Subcutaneous abdominal adipose tissue (tissue), 5 donors: ENCODE measurements around the gene RTCA.
"Not testable (repeated sequence)": the region's sequence is repeated elsewhere in the genome, so short reads cannot be mapped to it uniquely, and the experiment has no call there.

Experiments used
- H3K27ac ChIP-seq: one replicate; pipeline ENCODE4 v1.7.0; 2013; ENCODE audit warnings: low read depth, mild to moderate bottlenecking, inconsistent platforms, low read length, moderate library complexity
- H3K27me3 ChIP-seq, 5 donors: one replicate each; pipeline ENCODE4 v1.7.0; 2013; ENCODE audit warnings: low read length in 5 of 5, inconsistent platforms in 1 of 5; ENCODE audit not compliant: control insufficient read depth in 5 of 5, insufficient read depth in 4 of 5
- H3K36me3 ChIP-seq, 5 donors: one replicate each; pipeline ENCODE4 v1.7.0; 2013; ENCODE audit warnings: low read length in 5 of 5; ENCODE audit not compliant: control insufficient read depth in 5 of 5, insufficient read depth in 5 of 5
- H3K4me1 ChIP-seq, 5 donors: one replicate each; pipeline ENCODE4 v1.7.0; 2013; ENCODE audit warnings: low read length in 5 of 5, mild to moderate bottlenecking in 3 of 5, moderate library complexity in 1 of 5; ENCODE audit not compliant: control insufficient read depth in 5 of 5, insufficient read depth in 5 of 5
- H3K4me3 ChIP-seq, 5 donors: one replicate each; pipeline ENCODE4 v1.7.0; 2013; ENCODE audit warnings: low read length in 5 of 5, low read depth in 1 of 5
- H3K9ac ChIP-seq, 5 donors: one replicate each; pipeline ENCODE4 v1.7.0; 2013; ENCODE audit warnings: low read length in 5 of 5, mild to moderate bottlenecking in 4 of 5, moderate library complexity in 3 of 5
- H3K9me3 ChIP-seq, 5 donors: one replicate each; pipeline ENCODE4 v1.7.0; 2013; ENCODE audit warnings: low read length in 5 of 5; ENCODE audit not compliant: control insufficient read depth in 5 of 5
- donor health status: healthy.
- donor health status: healthy.
- donor health status: healthy.
- donor health status: healthy.
- donor health status: healthy.

Gene RTCA

DNA sequence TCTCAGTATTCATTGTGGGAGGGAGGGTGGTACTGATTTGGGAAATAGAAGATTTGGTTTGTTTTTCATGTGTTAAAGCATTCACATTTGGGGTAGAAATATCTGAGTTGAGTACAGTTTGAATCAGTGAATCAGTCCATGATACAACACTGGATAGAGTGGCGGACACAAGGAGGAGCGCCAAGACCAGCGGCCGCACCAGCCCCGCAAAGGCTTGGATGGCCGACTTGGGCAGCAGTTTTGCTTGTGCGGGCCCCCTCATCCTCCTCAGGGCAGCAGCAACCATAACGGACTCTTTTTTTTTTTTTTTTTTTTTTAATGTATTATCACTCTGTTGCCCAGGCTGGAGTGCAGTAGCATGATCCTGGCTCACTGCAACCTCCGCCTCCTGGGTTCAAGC lies 66.3 kb downstream of the RTCA start:
- Histone ChIP-seq H3K9me3 (no peaks in the 10 kb centered on the region), H3K27ac (no peak overlapping the region), H3K36me3 (no peaks in the 10 kb centered on the region), H3K9ac (no peak overlapping the region), H3K4me3 (no peak overlapping the region), H3K27me3 (no peaks in the 10 kb centered on the region), H3K4me1 (no peaks in the 10 kb centered on the region)

DNA sequence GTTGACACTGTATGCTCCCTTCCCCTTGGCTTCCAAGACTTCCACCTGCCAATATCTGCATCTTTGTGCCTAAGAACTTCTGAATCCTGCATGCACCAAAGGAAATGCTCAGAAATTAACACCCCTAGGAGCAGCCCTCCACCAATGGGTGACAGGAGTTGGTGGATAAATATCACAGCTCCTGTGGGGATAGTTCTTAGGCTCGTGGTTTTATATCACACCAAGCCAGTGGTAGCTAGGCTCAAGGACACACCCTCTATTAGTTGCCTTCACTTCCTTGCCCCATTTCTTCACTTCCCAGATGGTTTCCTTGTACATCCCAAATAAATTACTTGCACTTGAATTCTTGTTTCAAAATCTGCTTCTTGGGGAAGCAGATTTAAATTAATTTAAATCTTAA lies 69.4 kb downstream of the RTCA start:
- no peaks in the 10 kb centered on the region for H3K9me3 ChIP-seq
- H3K4me1 ChIP-seq: no peaks in the 10 kb centered on the region

DNA sequence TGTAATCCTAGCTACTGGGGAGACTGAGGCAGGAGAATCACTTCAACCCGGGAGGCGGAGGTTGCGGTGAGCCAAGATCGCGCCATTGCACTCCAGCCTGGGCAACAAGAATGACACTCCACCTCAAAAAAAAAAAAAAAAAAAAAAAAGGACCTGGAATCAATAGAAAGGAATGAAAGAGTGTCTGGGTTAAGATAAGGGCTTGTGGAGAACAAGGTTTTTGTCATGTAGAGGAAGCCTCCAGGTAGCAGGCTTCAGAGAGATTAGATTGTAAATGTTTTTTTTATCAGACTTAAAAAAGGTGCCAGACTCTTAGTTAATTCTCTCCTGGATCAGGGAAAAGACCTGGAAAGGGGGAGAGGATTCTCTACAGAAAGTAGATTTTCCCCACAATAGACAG lies 71.9 kb downstream of the RTCA start:
- H3K4me3 ChIP-seq, H3K27me3 ChIP-seq, H3K36me3 ChIP-seq, H3K9me3 ChIP-seq, H3K4me1 ChIP-seq, H3K27ac ChIP-seq, H3K9ac ChIP-seq: not testable (repeated sequence)

More for the DNA sequence above, 69.4 kb downstream of the RTCA start:
- Histone ChIP-seq H3K9ac (no peak overlapping the region), H3K36me3 (no peaks in the 10 kb centered on the region), H3K27ac (no peak overlapping the region), H3K4me3 (no peak overlapping the region), H3K27me3 (no peaks in the 10 kb centered on the region)

DNA sequence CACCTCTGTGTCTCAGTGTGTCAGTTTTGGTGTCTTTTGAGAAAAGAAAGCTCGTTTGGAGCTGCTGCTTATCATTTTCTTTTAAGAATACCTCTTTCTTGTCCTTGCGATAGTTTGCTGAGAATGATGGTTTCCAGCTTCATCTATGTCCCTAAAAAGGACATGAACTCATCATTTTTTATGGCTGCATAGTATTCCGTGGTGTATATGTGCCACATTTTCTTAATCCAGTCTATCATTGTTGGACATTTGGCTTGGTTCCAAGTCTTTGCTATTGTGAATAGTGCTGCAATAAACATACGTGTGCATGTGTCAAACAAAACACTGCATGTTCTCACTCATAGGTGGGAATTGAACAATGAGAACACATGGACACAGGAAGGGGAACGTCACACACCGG lies 73.7 kb downstream of the RTCA start:
- not testable (repeated sequence) for H3K4me3 ChIP-seq, H3K27ac ChIP-seq, H3K27me3 ChIP-seq, H3K9me3 ChIP-seq, H3K36me3 ChIP-seq, H3K4me1 ChIP-seq, H3K9ac ChIP-seq

DNA sequence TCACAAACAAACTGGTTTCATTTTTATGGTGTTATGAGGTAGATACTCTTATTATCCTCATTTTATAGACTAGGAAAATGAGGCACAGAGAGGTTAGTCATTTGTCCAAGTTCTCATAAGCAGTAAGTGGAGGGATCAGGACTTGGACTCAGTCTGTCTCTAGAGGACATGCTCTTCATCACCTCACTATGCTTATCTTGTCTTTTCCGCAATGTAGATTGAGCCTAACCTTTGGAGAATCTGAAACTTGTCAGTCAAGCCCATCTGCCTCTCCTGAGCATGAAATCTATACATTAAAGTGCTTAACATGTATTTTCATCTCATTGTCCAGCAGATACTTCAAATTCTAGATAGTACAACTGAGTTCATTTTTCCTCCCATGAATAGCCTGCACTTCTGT lies 74.5 kb downstream of the RTCA start:
- no peak overlapping the region for H3K9ac ChIP-seq
- peaks cover 0 to 5% (median 0%) of the 10 kb centered on the region in 5 donors for H3K4me1 ChIP-seq
- no peaks in the 10 kb centered on the region for H3K9me3 ChIP-seq
- H3K4me3 ChIP-seq: no peak overlapping the region
- no peaks in the 10 kb centered on the region for H3K36me3 ChIP-seq
- no peaks in the 10 kb centered on the region for H3K27me3 ChIP-seq
- no peak overlapping the region for H3K27ac ChIP-seq

DNA sequence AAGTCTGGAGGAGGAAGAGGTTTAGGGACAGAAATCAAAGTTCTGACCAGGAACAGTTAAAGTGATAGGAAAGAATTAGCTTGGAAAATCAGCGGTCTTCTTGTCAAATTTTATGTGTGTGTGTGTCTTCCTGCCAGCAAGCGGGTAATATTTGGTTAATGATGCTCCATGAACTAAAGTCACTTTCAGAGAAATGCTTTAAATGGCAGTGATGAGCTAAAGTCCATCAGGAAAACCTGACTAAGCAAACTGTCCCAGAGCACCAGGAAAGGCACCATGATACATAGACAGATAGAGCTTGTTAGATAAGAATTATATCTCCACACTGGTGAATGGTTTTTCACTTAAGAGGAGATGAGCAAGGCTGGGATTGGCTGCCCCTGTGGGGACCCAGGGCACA lies 76.3 kb downstream of the RTCA start:
- H3K27ac ChIP-seq: no peak overlapping the region
- H3K4me1 ChIP-seq: peaks cover 0 to 5% (median 0%) of the 10 kb centered on the region in 5 donors
- no peaks in the 10 kb centered on the region for H3K9me3 ChIP-seq
- no peak overlapping the region for H3K9ac ChIP-seq
- H3K4me3 ChIP-seq: no peak overlapping the region
- no peaks in the 10 kb centered on the region for H3K27me3 ChIP-seq
- H3K36me3 ChIP-seq: no peaks in the 10 kb centered on the region
